K562 (cell line): ENCODE data around the gene SLFN12. TPM values are rescaled to one million over a fixed set of nuclear protein-coding genes. Genes with fewer than 3 reads are reported as not detected.

Source experiments
- ATAC-seq: fragments of 200-7000 bp; cut with Tn5 transposase; 3 replicates; pipeline ENCODE4 v1.9.1; 2020; ENCODE audit warnings: moderate library complexity
- BruUV-seq: library from RNA; stranded (reverse); fragments of 400-500 nt; replicated peaks from 2 replicates; lab custom pipeline; 2021; lab: Mats Ljungman, UMichigan
- CTCF ChIA-PET: fragments of 300-600 bp; formaldehyde crosslinking; extraction: SDS; loops from one replicate; lab custom pipeline; 2021; ENCODE audit warnings: low intra/inter-chr PET ratio; lab: Yijun Ruan, JAX
- POLR2A ChIA-PET: fragments of 300-600, 350-650 bp; sonication (Branson Sonifier 250); formaldehyde crosslinking; extraction: SDS; loops from one replicate; lab custom pipeline; 2021; ENCODE audit warnings: antibody characterized with exemption, inconsistent platforms; lab: Yijun Ruan, JAX
- DNase-seq, 4 experiments: peaks; one replicate each; pipeline versions ENCODE4 v3.0.0 to v3.0.0-alpha.2; 2011 to 2018; ENCODE audit warnings: low spot score in 3 of 4, mixed read lengths in 3 of 4; ENCODE audit errors: extremely low read depth in 1 of 4
- FAIRE-seq: peaks from 2 replicates; lab custom pipeline; 2011; peaks lifted over from hg19 to GRCh38; lab: Jason Lieb, UNC
- H2AFZ ChIP-seq: 2 replicates; pipeline ENCODE4 v1.6.0; 2011; ENCODE audit warnings: low read depth, low read length, control low read depth, inconsistent platforms
- H3K27ac ChIP-seq: fragments of 200-600 bp; 3 replicates; pipeline ENCODE4 v1.8.0; 2011; ENCODE audit warnings: low read depth, mild to moderate bottlenecking, control low read depth, inconsistent platforms, low read length, moderate library complexity, mixed read lengths; ENCODE audit errors: extremely low read depth
- H3K27me3 ChIP-seq, 2 experiments: fragments of 300-600 bp in 1 of 2; 2 replicates in 1 of 2; 3 replicates in 1 of 2; pipeline versions ENCODE4 v1.6.0 to v1.8.0; 2011; ENCODE audit warnings: inconsistent platforms in 2 of 2, low read length in 2 of 2, mild to moderate bottlenecking in 1 of 2, mixed read lengths in 1 of 2, moderate library complexity in 1 of 2; ENCODE audit not compliant: control insufficient read depth in 2 of 2, insufficient read depth in 2 of 2
- H3K36me3 ChIP-seq: fragments of 300-600 bp; 3 replicates; pipeline ENCODE4 v1.8.0; 2011; ENCODE audit warnings: mild to moderate bottlenecking, low read length, inconsistent platforms; ENCODE audit not compliant: control insufficient read depth, insufficient read depth
- H3K4me1 ChIP-seq, 2 experiments: fragments of 200-600 bp in 1 of 2; replicated peaks in 1 of 2; 2 replicates in 1 of 2; 3 replicates in 1 of 2; pipeline versions ENCODE4 v1.5.1 to v1.8.0; 2011; ENCODE audit warnings: inconsistent platforms in 2 of 2, low read length in 2 of 2, mild to moderate bottlenecking in 1 of 2, mixed read lengths in 1 of 2, moderate library complexity in 1 of 2; ENCODE audit not compliant: control insufficient read depth in 2 of 2, insufficient read depth in 2 of 2
- H3K4me2 ChIP-seq: 2 replicates; pipeline ENCODE4 v1.6.1; 2011; ENCODE audit warnings: low read length, control low read depth, inconsistent platforms, mixed read lengths; ENCODE audit not compliant: insufficient read depth
- H3K4me3 ChIP-seq: fragments of 200-600 bp; sonication (generic), shearing (Covaris generic); 2 replicates; pipeline ENCODE4 v1.5.1; 2016; ENCODE audit warnings: control low read depth, inconsistent platforms
- H3K79me2 ChIP-seq: fragments of 200-600 bp; 3 replicates; pipeline ENCODE4 v1.8.0; 2011; ENCODE audit warnings: low read length, inconsistent platforms; ENCODE audit not compliant: control insufficient read depth, insufficient read depth
- H3K9ac ChIP-seq, 2 experiments: 2 replicates each; pipeline versions ENCODE4 v1.6.0 to v1.6.1; 2011; ENCODE audit warnings: low read depth in 2 of 2, low read length in 2 of 2, control low read depth in 1 of 2, inconsistent platforms in 1 of 2, mild to moderate bottlenecking in 1 of 2, mixed read lengths in 1 of 2; ENCODE audit not compliant: insufficient read depth in 1 of 2
- H3K9me1 ChIP-seq: one replicate; pipeline ENCODE4 v1.6.0; 2011; ENCODE audit warnings: inconsistent platforms, mild to moderate bottlenecking, low read length, moderate library complexity; ENCODE audit not compliant: control insufficient read depth, insufficient read depth
- H3K9me3 ChIP-seq: replicated peaks from 2 replicates; pipeline ENCODE4 v1.5.1; 2011; ENCODE audit warnings: low read depth, low read length, inconsistent platforms; ENCODE audit not compliant: control insufficient read depth, insufficient read depth
- H4K20me1 ChIP-seq: replicated peaks from 2 replicates; pipeline ENCODE4 v1.6.1; 2011; ENCODE audit warnings: low read length, inconsistent platforms, mixed read lengths; ENCODE audit not compliant: control insufficient read depth, insufficient read depth
- HDAC8 ChIP-seq: fragments of 450-650 bp; IDR thresholded peaks from 2 replicates; pipeline ENCODE4 v1.6.1; 2016; ENCODE audit warnings: mild to moderate bottlenecking, missing genetic modification characterization, moderate library complexity, missing compliant biosample characterization
- ZEB2 ChIP-seq: fragments of 450-650 bp; IDR thresholded peaks from 2 replicates; pipeline ENCODE4 v1.6.1; 2016
- WGBS: fragments of 100-300 bp; shearing (Covaris generic); methylation state at CpG from one replicate; pipeline ENCODE4 v1.1.6; 2016; ENCODE audit warnings: low coverage, mixed read lengths; ENCODE audit not compliant: insufficient coverage; ENCODE audit errors: missing lambda C conversion rate; 5-methylcytosine and 5-hydroxymethylcytosine counted together
- in situ Hi-C: fragments of 300-500 bp; cut with MboI; formaldehyde crosslinking; loops from 4 replicates; pipeline ENCODE4 v1.15.0; 2018; ENCODE audit warnings: inconsistent platforms, mixed read lengths
- intact Hi-C: fragments of 100-400 bp; cut with micrococcal nuclease; formaldehyde crosslinking; loops from 2 replicates; pipeline ENCODE4 v1.14.2; 2022
- polyA plus RNA-seq, 8 experiments: library from polyadenylated mRNA; depleted of rRNA in 4 of 8; stranded (reverse) in 5 of 8; unstranded in 3 of 8; fragments of >200 nt; fragmentation: Nextera tagmentation in 2 of 8; fragmentation: Illumina TruSeq in 1 of 8; extraction: Ambion mirVana in 2 of 8; extraction: Trizol in 1 of 8; gene quantifications; 2 replicates each; pipeline versions ENCODE4 v1.2.1 to v1.2.3, GENCODE V29; 2011 to 2014; ENCODE audit warnings: inconsistent platforms in 1 of 8, missing spikeins in 1 of 8
- total RNA-seq, 7 experiments: library from RNA; depleted of rRNA in 6 of 7; stranded (reverse); fragments of >200 nt in 6 of 7; fragmentation: Illumina TruSeq in 2 of 7; extraction: Trizol in 2 of 7; gene quantifications; 2 replicates each; pipeline versions ENCODE4 v1.2.1 to v1.2.3, GENCODE V29; 2011 to 2021; ENCODE audit warnings: low replicate concordance in 1 of 7
- TF ChIP-seq, protein P1 (sequence below), 2 experiments: fragments of 450-650 bp; IDR thresholded peaks; 2 replicates each; pipeline ENCODE4 v1.6.1; 2016; ENCODE audit warnings: mild to moderate bottlenecking in 2 of 2, borderline replicate concordance in 1 of 2, low read depth in 1 of 2, moderate library complexity in 1 of 2
- TF ChIP-seq, protein P2 (sequence below), 2 experiments: fragments of 450-650 bp; conservative IDR thresholded peaks; 2 replicates each; pipeline ENCODE4 v1.6.1; 2017; ENCODE audit warnings: mild to moderate bottlenecking in 2 of 2, moderate library complexity in 2 of 2
- TF ChIP-seq, protein P3 (sequence below): sonication (generic); formaldehyde crosslinking; IDR thresholded peaks from 2 replicates; pipeline ENCODE4 v1.8.1; 2023; ENCODE audit warnings: mild to moderate bottlenecking, missing genetic modification reagents

Gene SLFN12
- total and polyA plus RNA-seq, 9 of the 15 experiments (the other 6 are each of a cell fraction or from before 2014, with no cell fraction given), result 0.01 to 0.09 (median 0.07) TPM; not detected in 6

DNA sequence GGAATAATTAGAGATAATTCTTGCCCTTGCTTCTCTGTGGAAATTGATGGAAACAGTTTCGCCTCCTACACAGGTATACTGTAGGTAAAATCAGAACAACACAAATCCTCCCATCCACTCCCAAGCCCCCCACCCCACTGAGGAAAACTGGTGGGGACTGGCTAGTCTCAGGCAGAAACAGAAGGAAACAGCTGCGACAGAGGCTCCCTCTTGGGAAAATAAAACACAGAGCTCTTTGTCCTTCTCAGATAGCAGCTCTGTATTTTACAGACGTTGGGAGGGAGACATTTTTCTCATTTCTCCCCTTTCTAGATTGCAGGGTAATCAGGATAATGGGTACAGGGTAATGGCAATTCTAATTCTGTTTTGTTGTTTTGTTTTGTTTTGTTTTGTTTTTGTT is 15.2 kb upstream of the SLFN12 start:
- CTCF ChIA-PET, result no interaction called here
- Histone ChIP-seq H3K27ac (no peak overlapping the region), H3K9me1 (no peaks in the 10 kb centered on the region), H3K9ac (no peak overlapping the region), H3K27me3 (peaks cover 13 to 19% of the 10 kb centered on the region in 2 experiments; a peak in 4 of 5 replicates), H3K4me2 (peak overlapping the region; percentile 17; the same call in 1 of the 2 replicates), H3K4me3 (no peak overlapping the region), H3K79me2 (no peaks in the 10 kb centered on the region), H4K20me1 (no peaks in the 10 kb centered on the region), H2AFZ (peak overlapping the region; percentile 54; the same call in 1 of the 2 replicates), H3K36me3 (no peaks in the 10 kb centered on the region), H3K4me1 (peaks cover 0 to 13% of the 10 kb centered on the region in 2 experiments; a peak in 2 of 5 replicates), H3K9me3 (no peaks in the 10 kb centered on the region)
- FAIRE-seq, result peak; percentile 15
- no TSS peak for BruUV-seq
- ATAC-seq, result no peak
- TF ChIP-seq, protein P1, sequence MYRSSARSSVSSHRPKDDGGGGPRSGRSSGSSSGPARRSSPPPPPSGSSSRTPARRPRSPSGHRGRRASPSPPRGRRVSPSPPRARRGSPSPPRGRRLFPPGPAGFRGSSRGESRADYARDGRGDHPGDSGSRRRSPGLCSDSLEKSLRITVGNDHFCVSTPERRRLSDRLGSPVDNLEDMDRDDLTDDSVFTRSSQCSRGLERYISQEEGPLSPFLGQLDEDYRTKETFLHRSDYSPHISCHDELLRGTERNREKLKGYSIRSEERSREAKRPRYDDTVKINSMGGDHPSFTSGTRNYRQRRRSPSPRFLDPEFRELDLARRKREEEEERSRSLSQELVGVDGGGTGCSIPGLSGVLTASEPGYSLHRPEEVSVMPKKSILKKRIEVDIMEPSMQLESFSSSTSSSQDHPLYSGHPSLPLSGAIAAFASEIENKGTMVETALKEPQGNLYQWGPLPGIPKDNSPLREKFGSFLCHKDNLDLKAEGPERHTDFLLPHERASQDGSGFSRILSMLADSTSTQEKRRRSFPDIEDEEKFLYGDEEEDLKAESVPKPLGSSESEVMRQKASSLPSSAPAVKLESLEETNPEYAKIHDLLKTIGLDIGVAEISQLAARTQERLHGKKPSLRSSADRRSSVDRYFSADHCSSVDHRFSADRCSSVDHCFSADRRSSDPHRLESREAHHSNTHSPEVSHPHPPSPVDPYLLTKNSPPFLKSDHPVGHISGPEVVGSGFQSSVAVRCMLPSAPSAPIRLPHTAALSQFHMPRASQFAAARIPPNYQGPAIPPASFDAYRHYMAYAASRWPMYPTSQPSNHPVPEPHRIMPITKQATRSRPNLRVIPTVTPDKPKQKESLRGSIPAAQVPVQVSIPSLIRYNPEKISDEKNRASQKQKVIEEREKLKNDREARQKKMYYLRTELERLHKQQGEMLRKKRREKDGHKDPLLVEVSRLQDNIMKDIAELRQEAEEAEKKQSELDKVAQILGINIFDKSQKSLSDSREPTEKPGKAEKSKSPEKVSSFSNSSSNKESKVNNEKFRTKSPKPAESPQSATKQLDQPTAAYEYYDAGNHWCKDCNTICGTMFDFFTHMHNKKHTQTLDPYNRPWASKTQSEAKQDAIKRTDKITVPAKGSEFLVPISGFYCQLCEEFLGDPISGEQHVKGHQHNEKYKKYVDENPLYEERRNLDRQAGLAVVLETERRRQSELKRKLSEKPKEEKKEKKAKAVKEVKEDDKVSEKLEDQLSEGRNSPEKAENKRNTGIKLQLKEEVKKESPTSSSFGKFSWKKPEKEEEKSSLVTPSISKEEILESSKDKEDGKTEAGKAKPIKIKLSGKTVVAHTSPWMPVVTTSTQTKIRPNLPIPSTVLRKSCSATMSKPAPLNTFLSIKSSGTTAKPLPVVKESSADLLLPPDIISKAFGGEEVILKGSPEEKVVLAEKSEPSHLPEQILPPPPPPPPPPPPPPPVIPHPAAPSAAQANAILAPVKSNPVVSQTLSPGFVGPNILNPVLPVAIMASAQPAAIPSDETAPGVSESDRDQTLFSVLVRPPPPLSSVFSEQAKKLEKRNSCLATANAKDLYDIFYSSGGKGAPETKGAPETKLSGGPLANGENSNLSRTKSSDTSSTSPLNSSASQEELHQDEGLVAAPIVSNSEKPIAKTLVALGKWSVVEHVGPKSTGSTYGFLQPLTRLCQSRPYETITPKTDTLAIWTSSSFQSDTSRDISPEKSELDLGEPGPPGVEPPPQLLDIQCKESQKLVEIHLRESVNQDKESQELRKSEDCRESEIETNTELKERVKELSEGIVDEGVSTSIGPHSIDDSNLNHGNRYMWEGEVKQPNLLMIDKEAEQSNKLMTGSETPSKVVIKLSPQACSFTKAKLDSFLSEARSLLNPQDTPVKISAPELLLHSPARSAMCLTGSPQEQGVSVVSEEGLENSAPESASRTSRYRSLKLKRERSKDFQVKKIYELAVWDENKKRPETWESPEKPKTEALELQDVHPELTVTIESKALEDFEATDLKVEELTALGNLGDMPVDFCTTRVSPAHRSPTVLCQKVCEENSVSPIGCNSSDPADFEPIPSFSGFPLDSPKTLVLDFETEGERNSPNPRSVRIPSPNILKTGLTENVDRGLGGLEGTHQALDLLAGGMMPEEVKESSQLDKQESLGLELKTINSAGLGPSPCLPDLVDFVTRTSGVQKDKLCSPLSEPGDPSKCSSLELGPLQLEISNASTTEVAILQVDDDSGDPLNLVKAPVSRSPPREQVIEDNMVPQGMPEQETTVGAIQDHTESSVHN (IDR thresholded peaks at IDR 0.05; ENCODE audit: borderline replicate concordance in 1 of 2, low read depth in 1 of 2), result no peak
- TF ChIP-seq ZEB2 (no peak), HDAC8 (tag) (no peak)
- TF ChIP-seq, protein P2, sequence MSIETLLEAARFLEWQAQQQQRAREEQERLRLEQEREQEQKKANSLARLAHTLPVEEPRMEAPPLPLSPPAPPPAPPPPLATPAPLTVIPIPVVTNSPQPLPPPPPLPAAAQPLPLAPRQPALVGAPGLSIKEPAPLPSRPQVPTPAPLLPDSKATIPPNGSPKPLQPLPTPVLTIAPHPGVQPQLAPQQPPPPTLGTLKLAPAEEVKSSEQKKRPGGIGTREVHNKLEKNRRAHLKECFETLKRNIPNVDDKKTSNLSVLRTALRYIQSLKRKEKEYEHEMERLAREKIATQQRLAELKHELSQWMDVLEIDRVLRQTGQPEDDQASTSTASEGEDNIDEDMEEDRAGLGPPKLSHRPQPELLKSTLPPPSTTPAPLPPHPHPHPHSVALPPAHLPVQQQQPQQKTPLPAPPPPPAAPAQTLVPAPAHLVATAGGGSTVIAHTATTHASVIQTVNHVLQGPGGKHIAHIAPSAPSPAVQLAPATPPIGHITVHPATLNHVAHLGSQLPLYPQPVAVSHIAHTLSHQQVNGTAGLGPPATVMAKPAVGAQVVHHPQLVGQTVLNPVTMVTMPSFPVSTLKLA (conservative IDR thresholded peaks at IDR 0.05), result no peak
- TF ChIP-seq, protein P3, sequence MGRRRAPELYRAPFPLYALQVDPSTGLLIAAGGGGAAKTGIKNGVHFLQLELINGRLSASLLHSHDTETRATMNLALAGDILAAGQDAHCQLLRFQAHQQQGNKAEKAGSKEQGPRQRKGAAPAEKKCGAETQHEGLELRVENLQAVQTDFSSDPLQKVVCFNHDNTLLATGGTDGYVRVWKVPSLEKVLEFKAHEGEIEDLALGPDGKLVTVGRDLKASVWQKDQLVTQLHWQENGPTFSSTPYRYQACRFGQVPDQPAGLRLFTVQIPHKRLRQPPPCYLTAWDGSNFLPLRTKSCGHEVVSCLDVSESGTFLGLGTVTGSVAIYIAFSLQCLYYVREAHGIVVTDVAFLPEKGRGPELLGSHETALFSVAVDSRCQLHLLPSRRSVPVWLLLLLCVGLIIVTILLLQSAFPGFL (CRISPR knock-in tag), result no peak
- DNase-seq, result no peak
- intact Hi-C loops (no loop called here), in situ Hi-C loops (no loop called here)
- 21% methylated on average over 3 of the region's 3 CpGs for WGBS
- POLR2A ChIA-PET, result interaction anchor here (0.6 kb wide), 1 partner anchor 401 kb away, joined by 3 read pairs; no protein-coding TSS in a partner anchor
